NCI-H82 (cell line): ENCODE measurements around the gene APBA2.

Source experiments
- DNase-seq: peaks from one replicate; lab custom pipeline; 2025; lab: John Stamatoyannopoulos, UW

APBA2 gene

GRCh38 chr15:29103824-29104565 lies 218.2 kb downstream of the APBA2 start:
- peak; percentile 90 for DNase-seq

- DNase-seq, result no peak
Measured at GRCh38 chr15:29104566-29104880, 218.7 kb downstream of the APBA2 start.

GRCh38 chr15:29105151-29105854 lies 219.5 kb downstream of the APBA2 start:
- no peak for DNase-seq

DNA sequence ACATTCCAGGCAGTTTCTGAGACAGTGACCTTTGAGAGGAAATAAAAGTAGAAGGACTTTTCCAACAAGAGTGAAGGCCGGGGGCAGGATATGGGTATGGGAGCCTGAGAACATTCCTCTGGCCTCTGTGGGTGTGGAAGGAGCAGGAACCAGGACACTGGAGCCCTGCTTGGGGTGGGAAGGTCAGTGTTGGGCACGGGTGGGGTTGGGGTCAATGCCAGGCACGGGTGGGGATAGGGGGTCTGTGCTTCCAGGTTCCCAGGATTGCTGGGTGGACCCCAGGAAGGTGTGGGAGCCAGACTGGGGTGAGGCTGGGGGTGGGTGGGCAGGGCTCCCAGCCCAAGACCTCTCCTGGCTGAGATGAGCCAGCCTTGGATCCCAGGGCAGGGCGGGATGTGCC lies 220.3 kb downstream of the APBA2 start:
- DNase-seq, result no peak

DNA sequence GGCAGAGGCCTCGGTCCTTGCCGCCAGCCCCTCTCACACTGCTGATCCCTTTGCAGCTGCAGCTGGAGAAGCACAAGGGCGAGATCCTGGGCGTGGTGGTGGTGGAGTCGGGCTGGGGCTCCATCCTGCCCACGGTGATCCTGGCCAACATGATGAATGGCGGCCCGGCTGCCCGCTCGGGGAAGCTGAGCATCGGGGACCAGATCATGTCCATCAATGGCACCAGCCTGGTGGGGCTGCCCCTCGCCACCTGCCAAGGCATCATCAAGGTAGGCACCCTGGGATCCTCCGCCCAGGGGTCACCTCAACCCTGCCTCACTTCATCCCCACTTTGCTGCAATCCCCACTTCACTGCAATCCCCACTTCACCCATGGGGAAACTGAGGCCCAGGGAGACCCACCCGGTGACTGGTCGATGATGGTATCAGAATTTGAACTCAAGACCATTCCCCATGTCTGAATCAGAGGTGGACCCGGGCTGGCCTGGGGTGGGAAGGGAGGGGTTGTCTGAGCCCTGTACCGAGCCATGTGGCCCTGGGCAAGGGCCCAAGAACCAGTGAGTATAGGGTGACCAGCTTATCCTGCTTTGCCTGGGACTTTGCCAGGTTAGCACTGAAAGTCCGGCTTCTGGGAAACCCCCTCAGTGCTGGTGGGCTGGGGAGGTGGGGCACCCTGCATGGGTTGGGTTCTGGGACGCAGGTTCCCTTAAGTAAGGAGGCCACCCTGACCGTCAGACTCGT lies 220.9 kb downstream of the APBA2 start:
- no peak for DNase-seq

DNA sequence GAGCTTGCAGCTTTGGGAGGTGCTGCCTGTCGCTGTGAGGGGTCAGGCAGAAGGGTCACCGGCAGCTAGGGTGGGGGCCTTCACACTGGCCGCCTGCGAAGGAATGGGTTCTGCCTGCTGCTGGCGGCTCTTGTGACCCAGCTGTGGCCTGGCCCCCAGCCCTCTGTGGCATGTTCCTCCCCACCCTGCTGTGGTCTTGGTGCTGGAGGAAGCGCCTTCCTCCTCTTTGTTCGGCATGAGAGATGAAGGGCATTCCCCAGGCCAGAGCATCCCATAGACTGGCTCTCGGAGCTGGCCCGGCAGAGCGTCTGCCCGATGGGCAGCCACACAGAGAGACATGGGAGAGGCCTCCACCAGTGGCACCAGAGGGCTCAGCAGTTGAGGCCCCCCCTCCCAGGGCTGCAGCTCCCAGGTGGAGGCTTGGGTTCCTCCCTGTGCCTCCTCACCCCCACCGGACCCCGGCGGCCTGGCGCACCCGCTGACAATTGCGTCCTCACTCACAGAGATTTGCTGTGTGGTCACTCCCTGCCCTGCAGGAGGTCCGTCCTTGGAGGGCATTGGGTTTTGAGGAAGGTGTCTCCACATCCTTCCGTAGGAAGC lies 221.6 kb downstream of the APBA2 start:
- no peak for DNase-seq

DNA sequence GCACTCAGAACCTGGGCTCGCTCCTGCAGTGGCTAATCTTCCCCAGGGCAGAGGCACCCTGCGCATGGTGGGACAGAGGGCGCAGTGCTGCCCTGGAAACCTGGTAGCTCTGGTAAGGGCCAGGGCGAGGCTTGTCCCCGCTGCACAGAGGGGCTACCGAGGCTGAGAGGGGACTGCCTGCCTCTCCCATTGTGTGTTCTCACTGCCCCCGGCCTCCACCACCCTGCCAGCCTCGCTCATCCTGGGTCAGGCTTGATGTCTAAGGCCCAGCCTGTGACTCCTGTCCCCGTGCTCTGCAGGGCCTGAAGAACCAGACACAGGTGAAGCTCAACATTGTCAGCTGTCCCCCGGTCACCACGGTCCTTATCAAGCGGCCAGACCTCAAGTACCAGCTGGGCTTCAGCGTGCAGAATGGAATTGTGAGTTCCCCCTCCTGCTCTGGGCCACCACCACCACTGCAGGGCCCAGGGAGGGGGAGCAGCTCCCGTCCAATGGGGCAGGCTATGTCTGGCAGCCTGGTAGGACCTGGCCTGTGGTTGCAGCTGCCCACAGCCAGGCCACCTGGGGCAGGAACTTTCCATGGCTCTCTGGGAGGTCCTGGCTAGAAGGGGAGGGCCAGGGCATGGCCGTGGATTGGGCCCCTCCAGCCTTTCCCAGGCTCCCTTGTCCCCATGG lies 222.3 kb downstream of the APBA2 start:
- no peak for DNase-seq

DNA sequence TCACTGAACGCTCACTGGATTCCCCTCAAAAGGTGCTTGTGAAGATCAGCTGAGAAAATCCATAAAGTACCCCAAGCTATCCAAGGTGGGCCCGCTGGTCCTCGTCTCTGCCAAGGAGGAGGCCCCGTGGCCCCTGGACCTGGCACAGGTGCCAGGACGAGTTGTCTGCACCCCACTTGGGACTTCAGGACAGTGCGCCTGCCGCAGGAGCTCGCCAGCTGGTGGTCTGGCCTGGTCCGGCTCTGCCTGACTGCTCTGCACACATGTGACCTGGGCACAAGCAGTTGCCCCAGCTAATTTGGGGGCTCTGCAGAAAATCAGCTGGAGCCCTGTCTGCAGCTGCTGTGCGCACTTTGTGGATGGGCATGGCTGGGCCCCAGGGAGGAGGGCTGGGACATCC lies 224.0 kb downstream of the APBA2 start:
- DNase-seq, result no peak

GRCh38 chr15:29110176-29110575 lies 224.4 kb downstream of the APBA2 start:
- no peak for DNase-seq

DNA sequence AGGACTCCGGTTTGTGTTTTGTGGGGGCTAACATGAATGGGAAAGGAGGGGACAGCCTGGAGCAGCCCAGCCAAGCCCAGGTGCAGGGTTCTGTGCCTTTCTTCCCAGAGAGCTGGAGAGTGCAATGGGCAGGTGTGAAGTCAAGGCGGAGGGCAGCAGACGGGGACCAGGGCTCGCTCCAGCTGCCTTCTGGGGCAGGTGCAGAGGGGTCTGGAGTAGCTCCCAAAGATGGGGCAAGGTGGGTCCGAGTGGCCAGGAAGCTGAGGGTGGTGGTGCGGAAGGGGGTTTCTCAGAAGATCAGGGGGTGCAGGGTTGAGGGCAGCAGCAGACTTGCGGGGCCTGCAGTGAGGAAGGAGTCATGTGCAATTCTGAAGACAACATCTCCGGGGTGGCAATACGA lies 225.0 kb downstream of the APBA2 start:
- no peak for DNase-seq

DNA sequence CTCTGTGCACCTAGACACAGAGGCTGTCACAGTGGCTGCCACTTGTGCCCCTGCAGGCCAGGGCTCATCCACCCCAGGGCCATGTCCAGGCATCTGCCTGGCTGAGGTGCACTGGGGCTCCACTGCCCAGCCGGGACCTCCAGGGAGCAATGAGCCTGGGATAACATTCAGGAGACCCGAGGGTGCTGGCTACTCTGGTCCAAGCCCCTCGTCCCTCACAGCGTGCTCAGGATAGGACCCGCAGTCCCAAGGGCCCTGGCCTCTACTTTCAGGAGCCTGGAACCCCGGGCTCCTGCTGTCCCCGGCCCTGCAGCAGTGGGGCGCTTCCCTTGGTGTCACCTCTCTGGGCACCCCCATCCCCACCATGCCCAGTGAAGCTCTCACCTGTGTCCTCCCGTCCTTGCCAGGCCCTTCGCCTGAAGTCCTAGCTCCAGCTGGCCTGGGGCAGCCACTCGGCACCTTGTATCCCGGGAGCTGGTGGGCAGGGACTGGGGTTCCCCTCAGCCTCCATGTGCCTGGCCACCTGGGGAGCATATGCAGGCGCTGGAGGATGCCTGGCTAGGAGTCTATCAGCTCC lies 226.0 kb downstream of the APBA2 start:
- DNase-seq, result no peak

DNA sequence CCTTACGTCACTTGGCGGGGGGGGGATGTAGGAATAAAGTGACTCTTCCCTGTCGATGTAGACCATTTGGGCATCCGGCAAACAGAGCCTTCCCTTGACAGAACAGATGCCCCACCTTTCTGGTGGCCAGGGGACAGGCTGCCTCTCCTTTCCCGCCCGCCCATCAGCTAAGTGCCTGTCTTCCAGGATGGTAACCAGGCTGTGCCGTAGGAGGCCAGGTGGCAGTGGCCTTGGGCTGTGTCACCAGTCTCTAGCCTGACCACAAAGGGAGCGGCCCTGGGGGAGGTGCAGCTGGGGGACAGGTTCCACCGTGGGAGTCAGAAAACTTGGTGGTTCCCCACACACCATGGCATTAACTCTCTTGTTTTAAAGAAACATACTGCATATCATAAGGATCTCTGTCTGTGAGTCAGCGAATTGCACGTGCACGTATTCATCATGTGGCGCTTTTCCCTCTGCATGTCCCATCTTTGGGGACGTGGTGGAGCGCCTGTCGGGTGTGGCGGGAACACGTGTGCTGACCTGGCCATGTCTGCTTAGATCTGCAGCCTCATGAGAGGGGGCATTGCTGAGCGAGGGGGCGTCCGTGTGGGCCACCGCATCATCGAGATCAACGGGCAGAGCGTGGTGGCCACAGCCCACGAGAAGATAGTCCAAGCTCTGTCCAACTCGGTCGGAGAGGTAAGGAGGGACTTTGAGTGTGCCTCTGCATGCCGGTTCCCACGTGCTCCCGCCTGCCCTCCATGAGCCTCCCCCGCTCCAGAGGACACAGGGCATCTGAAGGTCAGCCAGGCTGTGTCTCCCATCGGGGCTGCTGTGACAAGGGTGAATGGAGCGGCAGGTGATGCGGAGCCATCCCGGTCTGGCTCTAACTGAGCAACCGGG lies 227.8 kb downstream of the APBA2 start:
- DNase-seq, result no peak

DNA sequence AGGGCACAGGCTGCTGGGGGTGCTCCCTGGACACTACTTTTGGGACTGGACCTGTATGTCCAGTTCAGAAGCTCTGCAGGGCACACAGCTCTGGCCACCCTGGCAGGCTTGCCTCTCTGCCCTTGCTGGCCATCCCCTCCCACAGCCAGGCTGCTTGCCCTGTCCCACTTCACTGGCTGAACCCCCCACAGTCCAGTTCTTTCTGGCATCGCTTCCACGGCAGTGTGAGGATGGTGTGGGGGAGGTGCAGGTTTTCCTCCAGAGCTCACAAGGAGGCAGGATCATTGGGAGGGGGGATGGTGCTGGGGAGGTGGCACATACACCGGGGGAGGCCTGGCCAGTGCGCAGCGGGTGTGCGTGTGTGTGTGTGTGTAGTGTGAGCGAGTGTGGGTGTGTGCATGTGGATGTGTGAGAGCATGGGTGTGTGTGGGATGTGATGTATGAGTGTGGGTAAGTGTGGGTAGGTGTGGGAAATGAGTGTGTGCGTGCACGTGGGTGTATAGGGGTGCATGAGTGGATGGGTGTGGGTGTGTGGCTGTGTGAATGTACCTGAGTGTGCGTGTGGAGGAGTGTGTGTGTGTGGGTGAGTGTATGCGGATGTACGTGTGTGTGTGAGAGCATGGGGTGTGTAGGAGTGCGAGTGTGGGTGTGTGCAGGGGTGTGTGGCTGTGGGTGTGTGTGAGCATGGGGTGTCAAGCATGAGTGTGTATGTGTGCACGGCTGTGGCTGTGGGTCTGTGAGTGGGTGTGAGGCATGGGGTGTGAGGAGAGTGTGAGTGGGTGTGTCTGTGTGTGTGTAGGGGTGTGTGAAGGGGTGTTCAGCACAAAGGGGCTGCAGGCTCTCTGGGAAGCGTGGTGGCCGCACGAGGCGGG lies 228.7 kb downstream of the APBA2 start:
- DNase-seq, result no peak

DNA sequence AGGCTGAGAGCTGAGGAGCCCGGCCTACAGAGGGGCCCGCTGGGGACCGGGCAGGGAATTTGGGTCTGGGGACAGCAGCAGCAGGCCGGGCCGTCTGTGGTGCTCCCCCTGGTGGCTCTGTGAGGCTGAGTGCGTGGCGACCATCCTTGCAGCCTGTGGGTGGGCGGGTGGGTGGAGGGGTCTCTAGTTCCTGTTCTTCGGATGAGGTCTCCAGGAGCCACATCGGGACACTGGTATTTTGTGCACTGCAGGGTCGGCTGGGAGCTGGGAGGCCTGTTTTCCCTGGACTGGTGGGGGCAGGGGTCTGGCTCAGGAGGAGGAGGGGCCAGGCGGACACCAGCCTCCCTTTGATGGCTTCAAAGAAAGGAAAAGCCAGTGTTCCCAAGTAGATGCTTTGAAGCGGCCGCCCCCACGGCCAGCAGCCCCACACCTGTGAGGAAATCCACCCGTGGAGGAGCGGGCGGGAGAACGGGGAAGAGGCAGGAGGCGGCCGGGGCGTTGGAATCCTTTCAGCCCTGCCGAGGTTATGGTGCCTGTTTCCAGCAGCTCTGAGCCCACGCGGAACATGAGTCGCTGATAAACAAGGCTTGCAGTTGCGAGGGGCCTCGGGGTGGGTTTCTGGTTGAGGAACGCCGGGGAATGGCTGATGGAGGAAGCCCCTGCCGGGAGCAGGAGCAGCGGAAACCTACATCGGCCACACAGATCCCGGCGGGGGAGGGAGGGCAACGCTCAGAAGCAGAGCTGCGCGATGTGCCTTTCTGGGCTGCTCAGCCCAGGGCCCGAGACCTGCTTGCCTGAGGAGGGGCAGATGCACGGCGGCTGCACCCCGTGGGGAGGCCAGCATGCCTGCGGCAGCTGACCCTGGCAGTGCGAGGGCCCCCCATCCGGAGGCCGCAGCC lies 229.6 kb downstream of the APBA2 start:
- DNase-seq, result peak; percentile 7

GRCh38 chr15:29116970-29117700 lies 231.4 kb downstream of the APBA2 start:
- no peak for DNase-seq

DNA sequence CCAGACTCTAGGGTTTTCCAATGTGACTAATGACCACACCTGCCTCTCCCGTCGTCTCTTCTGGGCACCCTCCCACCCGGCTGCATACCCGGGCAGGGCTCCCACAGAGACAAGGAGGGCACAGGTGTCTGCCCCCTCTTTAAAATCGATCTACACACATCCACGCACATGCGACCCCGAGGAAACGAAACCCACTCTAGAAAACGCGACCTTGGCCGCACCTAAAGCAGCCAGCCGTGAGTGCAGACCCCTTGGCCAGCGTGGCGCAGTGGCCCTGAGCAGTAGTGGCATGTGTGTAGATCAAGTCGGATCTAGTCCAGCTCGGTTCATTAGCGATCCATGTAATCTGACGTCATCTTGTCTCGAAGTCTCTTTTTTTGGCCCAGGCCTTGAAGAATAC lies 232.0 kb downstream of the APBA2 start:
- no peak for DNase-seq

- no peak for DNase-seq
Measured at GRCh38 chr15:29119847-29120246, 234.1 kb downstream of the APBA2 start.
